ENCODE results near the gene VILL. TPM values are rescaled to one million over a fixed set of nuclear protein-coding genes. Genes with fewer than 3 reads are reported as not detected.

Gene VILL
- total and polyA plus RNA-seq, 2 donors (not counting 3 experiments of a cell fraction or from before 2014, with no cell fraction given), result 9.0 to 10.0 TPM

DNA sequence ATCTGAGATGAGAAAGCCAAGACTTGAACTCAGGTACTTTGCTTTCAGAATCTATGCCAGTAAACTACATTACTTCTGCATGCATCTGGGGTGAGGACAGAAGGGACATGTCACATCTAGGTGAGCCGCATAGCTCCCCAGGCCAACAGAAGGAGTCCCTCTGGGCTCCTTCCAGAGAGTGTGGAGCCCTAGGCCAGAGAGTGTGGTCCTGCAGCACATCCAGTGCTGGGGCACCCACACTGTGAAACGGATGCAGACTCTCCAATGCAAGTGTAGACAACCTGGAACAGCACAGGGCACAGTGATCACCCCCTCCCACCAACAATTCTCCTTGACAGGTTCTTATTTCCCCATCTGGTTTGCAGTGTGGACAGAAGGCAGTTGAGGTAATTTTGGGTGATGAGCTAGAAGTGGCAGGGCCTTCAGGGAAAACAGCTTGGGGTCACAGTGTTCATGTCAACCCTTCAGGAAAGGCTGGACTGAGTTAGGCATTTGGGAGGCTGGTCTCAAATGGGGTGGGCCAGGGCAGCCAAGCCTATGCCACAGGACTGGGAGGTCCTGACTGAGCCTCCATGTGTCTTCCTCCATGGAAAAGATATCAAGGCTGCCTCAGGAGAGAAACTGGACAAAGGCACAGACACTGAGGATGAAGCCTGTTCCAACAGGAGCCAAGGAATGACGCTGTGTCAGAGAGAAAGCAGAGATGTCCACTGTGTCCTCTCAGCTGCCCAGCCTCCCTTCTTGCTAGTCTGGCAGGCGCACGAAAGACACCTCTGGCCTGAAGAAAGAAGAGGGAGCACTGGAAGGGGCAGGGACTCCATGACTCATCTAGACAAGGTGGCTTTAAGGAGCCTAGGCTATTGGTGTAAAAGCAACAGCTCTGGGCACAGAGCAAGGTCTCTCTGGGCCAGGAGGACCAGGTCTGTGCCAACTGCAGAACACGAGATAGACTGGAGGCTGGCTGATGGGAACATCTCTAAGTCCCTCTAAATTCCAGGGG is 37.2 kb downstream of the VILL start:
- no peaks in the 10 kb centered on the region for H3K9me3 ChIP-seq (replicated peaks; ENCODE audit: control insufficient read depth, insufficient read depth, low read length)
- no peak overlapping the region for H2AFZ ChIP-seq (ENCODE audit: low read depth, low read length)
- FAIRE-seq, result no peak
- DNase-seq (ENCODE audit: low read depth, low spot score), result no peak
- H3K9ac ChIP-seq (replicated peaks; ENCODE audit: extremely low read depth, insufficient read depth, low read length), result no peak overlapping the region
- no peaks in the 10 kb centered on the region for H3K36me3 ChIP-seq (ENCODE audit: control insufficient read depth in 2 of 2, extremely low read depth in 1 of 2, insufficient read depth in 2 of 2, low read length in 2 of 2)
- TF ChIP-seq POLR2A (IDR thresholded peaks at IDR 0.05; ENCODE audit: low read depth, low read length) (no peak), MYC (IDR thresholded peaks at IDR 0.05; ENCODE audit: low read depth, low read length) (no peak), POLR2AphosphoS5 (IDR thresholded peaks at IDR 0.05; ENCODE audit: insufficient read depth, low read depth, low read length) (no peak), GATA2 (IDR thresholded peaks at IDR 0.05; ENCODE audit: insufficient read depth, insufficient read length, low read depth, low read length) (no peak), FOS (IDR thresholded peaks at IDR 0.05; ENCODE audit: borderline replicate concordance, insufficient read depth, low read length) (no peak), EZH2 (IDR thresholded peaks at IDR 0.05; ENCODE audit: borderline replicate concordance, low read depth, low read length, severe bottlenecking) (no peak), JUN (IDR thresholded peaks at IDR 0.05; ENCODE audit: borderline replicate concordance, insufficient read depth, insufficient read length, low read depth) (no peak)
- TF ChIP-seq, protein P1, sequence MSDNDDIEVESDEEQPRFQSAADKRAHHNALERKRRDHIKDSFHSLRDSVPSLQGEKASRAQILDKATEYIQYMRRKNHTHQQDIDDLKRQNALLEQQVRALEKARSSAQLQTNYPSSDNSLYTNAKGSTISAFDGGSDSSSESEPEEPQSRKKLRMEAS (IDR thresholded peaks at IDR 0.05; ENCODE audit: insufficient read depth, insufficient read length), result no peak
- TF ChIP-seq, protein P2, sequence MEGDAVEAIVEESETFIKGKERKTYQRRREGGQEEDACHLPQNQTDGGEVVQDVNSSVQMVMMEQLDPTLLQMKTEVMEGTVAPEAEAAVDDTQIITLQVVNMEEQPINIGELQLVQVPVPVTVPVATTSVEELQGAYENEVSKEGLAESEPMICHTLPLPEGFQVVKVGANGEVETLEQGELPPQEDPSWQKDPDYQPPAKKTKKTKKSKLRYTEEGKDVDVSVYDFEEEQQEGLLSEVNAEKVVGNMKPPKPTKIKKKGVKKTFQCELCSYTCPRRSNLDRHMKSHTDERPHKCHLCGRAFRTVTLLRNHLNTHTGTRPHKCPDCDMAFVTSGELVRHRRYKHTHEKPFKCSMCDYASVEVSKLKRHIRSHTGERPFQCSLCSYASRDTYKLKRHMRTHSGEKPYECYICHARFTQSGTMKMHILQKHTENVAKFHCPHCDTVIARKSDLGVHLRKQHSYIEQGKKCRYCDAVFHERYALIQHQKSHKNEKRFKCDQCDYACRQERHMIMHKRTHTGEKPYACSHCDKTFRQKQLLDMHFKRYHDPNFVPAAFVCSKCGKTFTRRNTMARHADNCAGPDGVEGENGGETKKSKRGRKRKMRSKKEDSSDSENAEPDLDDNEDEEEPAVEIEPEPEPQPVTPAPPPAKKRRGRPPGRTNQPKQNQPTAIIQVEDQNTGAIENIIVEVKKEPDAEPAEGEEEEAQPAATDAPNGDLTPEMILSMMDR (IDR thresholded peaks at IDR 0.05; ENCODE audit: extremely low read depth in 1 of 2, insufficient read depth in 1 of 2, low read depth in 1 of 2, low read length in 2 of 2), result no peak
- no peaks in the 10 kb centered on the region for H3K9me1 ChIP-seq (replicated peaks; ENCODE audit: control insufficient read depth, extremely low read depth, insufficient read depth, low read length)
- CTCF ChIA-PET, result interaction anchor here (1.4 kb wide), 1 partner anchor 173 kb away, joined by 3 read pairs; no protein-coding TSS in a partner anchor
- H3K27ac ChIP-seq (ENCODE audit: insufficient read depth, low read depth, low read length), result no peak overlapping the region
- no peak overlapping the region for H3K4me2 ChIP-seq (ENCODE audit: insufficient read depth, low read length)
- no peaks in the 10 kb centered on the region for H4K20me1 ChIP-seq (replicated peaks; ENCODE audit: control insufficient read depth, extremely low read depth, insufficient read depth, low read length)
- no peak overlapping the region for H3K4me3 ChIP-seq (replicated peaks in 1 of 3; ENCODE audit: insufficient read depth in 1 of 3, low read depth in 1 of 3, low read length in 3 of 3)
- dilution Hi-C loops (cut with MboI; ENCODE audit: extremely low pct_ligation_motif_present, low sequenced_read_pairs) (no loop called here), intact Hi-C loops (cut with micrococcal nuclease) (no loop called here)
- no TSS peak for BruUV-seq (replicated peaks)
- POLR2A ChIA-PET, result no interaction called here
- H3K27me3 ChIP-seq (ENCODE audit: control insufficient read depth in 2 of 2, insufficient read depth in 2 of 2, low read length in 2 of 2), result no peaks in the 10 kb centered on the region
- H3K4me1 ChIP-seq (ENCODE audit: control insufficient read depth, extremely low read depth, insufficient read depth, low read length), result peaks cover 14% of the 10 kb centered on the region
- H3K79me2 ChIP-seq (ENCODE audit: control insufficient read depth, insufficient read depth, low read length), result no peaks in the 10 kb centered on the region
